ENCODE data around the gene CSNK1G1.

The CSNK1G1 gene

DNA sequence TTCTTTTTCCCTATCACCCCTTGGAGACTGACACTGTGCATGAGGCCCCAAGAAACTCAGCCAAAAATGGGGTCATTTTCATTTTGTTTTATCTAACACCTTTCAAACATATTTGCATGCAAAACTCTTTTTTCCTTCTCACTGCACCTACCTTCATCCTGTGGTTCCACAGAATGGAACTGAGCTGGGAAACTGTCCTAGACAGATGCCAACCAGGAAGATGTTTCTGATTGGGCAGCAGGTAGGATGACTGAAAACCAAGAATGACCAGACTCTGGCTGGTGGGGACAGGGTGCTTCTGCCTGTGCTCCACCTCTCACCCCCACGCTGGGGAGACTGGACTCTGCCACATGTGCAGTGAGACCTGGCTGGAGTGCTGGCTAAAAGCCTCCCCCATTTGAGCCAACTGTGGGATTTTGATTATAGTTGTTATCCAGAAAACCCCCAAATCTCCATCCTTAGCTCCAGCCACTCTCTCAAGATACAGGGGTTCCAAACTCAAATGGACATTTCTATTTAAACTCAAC lies 198.3 kb downstream of the CSNK1G1 start:
- Histone ChIP-seq H3K4ac (ENCODE audit: low read depth, low read length) (no peak overlapping the region), H3K23ac (ENCODE audit: low read length) (no peak overlapping the region), H3K14ac (ENCODE audit: low read length) (no peak overlapping the region), H3K4me2 (ENCODE audit: low read length) (no peak overlapping the region), H2AK5ac (ENCODE audit: low read length) (no peak overlapping the region), H2BK12ac (ENCODE audit: low read length) (no peak overlapping the region), H4K91ac (ENCODE audit: low read depth, low read length) (no peak overlapping the region), H3K4me3 (ENCODE audit: low read depth, low read length) (no peak overlapping the region), H3K36me3 (ENCODE audit: control insufficient read depth in 1 of 2, insufficient read depth in 2 of 2, low read length in 2 of 2) (peaks cover 56 to 59% of the 10 kb centered on the region in 2 experiments), H3K27ac (ENCODE audit: low read depth, low read length) (no peak overlapping the region), H4K8ac (ENCODE audit: low read depth, low read length) (no peak overlapping the region), H3K9ac (ENCODE audit: low read length) (no peak overlapping the region), H2BK5ac (ENCODE audit: low read depth, low read length, poor library complexity) (no peak overlapping the region), H3K27me3 (ENCODE audit: insufficient read depth, low read length) (peaks cover 4% of the 10 kb centered on the region), H3K79me2 (ENCODE audit: control insufficient read depth, insufficient read depth, low read length, poor library complexity) (peaks cover 4% of the 10 kb centered on the region), H3K79me1 (ENCODE audit: low read length) (peaks cover 2% of the 10 kb centered on the region), H3K18ac (ENCODE audit: low read length) (no peak overlapping the region), H3K9me3 (ENCODE audit: insufficient read depth, low read depth, low read length) (no peaks in the 10 kb centered on the region), H2BK120ac (ENCODE audit: insufficient read depth, low read length, poor library complexity) (no peak overlapping the region), H2AFZ (ENCODE audit: insufficient read depth, low read length, poor library complexity) (no peak overlapping the region), H3K4me1 (ENCODE audit: control insufficient read depth in 1 of 2, insufficient read depth in 2 of 2, low read length in 2 of 2) (peaks cover 3 to 5% of the 10 kb centered on the region in 2 experiments), H4K12ac (ENCODE audit: low read depth, low read length) (no peak overlapping the region)
- WGBS (ENCODE audit: extremely low coverage, insufficient coverage, insufficient read length) = no CpG with 5 or more reads among the region's 1 CpG
- no peak for DNase-seq

DNA sequence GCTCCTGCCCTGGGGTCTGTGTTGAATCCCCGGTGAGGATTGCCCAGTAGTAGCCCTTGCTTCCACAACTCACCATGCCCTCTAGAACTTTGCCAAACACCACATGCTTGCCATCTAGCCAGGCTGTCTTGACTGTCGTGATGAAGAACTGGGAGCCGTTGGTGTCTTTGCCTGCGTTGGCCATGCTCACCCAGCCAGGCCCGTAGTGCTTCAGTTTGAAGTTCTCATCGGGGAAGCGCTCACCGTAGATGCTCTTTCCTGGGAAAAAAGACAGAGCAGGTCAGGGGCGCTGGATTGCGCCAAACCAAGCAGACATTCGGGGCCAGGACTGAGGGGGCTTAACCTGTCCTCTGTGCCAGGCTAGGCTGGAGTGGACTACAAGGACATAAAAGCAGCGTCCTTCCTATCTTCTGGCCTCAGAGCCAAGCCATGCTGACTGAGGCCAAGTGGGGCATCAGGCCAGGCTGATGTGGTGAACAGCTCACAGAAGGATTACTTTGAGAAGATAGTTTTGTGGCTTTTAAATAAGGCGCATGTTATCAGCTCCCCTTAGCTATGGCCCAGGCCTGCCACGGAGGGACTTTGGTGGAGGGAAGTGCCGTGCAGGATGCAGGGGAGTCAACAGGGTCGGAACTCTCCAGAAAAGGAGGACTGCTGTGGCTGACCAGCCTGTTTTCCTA lies 199.2 kb downstream of the CSNK1G1 start:
- H3K23ac ChIP-seq (ENCODE audit: low read length) = no peak overlapping the region
- H3K14ac ChIP-seq (ENCODE audit: low read length) = no peak overlapping the region
- no peak overlapping the region for H3K9ac ChIP-seq (ENCODE audit: low read length)
- no CpG with 5 or more reads among the region's 16 CpGs for WGBS (ENCODE audit: extremely low coverage, insufficient coverage, insufficient read length)
- DNase-seq = no peak
- no peak overlapping the region for H2BK12ac ChIP-seq (ENCODE audit: low read length)
- H3K4me1 ChIP-seq (ENCODE audit: control insufficient read depth in 1 of 2, insufficient read depth in 2 of 2, low read length in 2 of 2) = peaks cover 5 to 9% of the 10 kb centered on the region in 2 experiments
- H3K18ac ChIP-seq (ENCODE audit: low read length) = no peak overlapping the region
- peak overlapping the region; percentile 8 for H3K27ac ChIP-seq (ENCODE audit: low read depth, low read length)
- no peak overlapping the region for H2BK5ac ChIP-seq (ENCODE audit: low read depth, low read length, poor library complexity)
- no peak overlapping the region for H2AK5ac ChIP-seq (ENCODE audit: low read length)
- peaks cover 2% of the 10 kb centered on the region for H3K79me2 ChIP-seq (ENCODE audit: control insufficient read depth, insufficient read depth, low read length, poor library complexity)
- H3K4me3 ChIP-seq (ENCODE audit: low read depth, low read length) = no peak overlapping the region
- no peak overlapping the region for H4K91ac ChIP-seq (ENCODE audit: low read depth, low read length)
- H3K4ac ChIP-seq (ENCODE audit: low read depth, low read length) = no peak overlapping the region
- no peak overlapping the region for H4K12ac ChIP-seq (ENCODE audit: low read depth, low read length)
- peaks cover 56 to 58% of the 10 kb centered on the region in 2 experiments for H3K36me3 ChIP-seq (ENCODE audit: control insufficient read depth in 1 of 2, insufficient read depth in 2 of 2, low read length in 2 of 2)
- H3K27me3 ChIP-seq (ENCODE audit: insufficient read depth, low read length) = peaks cover 13% of the 10 kb centered on the region
- H3K9me3 ChIP-seq (ENCODE audit: insufficient read depth, low read depth, low read length) = no peaks in the 10 kb centered on the region
- no peaks in the 10 kb centered on the region for H3K79me1 ChIP-seq (ENCODE audit: low read length)
- no peak overlapping the region for H2BK120ac ChIP-seq (ENCODE audit: insufficient read depth, low read length, poor library complexity)
- no peak overlapping the region for H4K8ac ChIP-seq (ENCODE audit: low read depth, low read length)
- H2AFZ ChIP-seq (ENCODE audit: insufficient read depth, low read length, poor library complexity) = no peak overlapping the region
- H3K4me2 ChIP-seq (ENCODE audit: low read length) = no peak overlapping the region

DNA sequence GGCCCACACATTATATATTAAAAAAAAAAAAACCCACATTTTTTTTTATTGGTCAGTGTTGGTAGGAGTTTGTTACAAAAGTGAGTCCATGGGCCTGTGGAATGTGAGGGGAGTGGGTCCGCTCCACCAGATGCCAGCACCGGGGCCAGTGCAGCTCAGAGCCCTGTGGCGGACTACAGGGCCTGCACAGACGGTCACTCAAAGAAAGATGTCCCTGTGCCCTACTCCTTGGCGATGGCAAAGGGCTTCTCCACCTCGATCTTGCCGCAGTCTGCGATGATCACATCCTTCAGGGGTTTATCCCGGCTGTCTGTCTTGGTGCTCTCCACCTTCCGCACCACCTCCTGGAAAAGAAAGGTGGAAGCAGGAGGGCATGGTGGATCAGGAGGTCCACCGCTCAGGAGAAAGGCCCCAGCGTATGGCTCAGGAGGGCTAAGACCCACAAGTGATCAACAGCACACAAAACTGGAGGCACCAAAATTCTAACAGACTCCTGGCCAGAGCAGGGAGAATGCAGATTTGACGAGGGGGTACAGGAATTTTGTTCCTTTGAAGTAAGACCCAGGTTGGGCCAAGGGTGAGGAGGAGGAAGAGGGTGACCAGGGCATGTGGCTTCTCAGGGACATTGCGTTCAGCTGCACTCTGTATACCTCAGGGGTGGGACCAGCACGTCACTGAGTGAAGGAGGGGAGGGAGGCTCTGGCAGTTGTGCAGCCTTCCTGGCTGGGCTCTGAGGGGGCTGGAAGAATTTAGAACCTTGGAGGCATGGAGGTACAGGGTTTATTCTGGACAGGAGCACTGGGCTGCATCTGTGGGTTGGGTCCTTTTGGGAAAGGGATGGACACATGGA lies 199.9 kb downstream of the CSNK1G1 start:
- no peak overlapping the region for H4K91ac ChIP-seq (ENCODE audit: low read depth, low read length)
- WGBS (ENCODE audit: extremely low coverage, insufficient coverage, insufficient read length) = no CpG with 5 or more reads among the region's 15 CpGs
- H3K4me1 ChIP-seq (ENCODE audit: control insufficient read depth in 1 of 2, insufficient read depth in 2 of 2, low read length in 2 of 2) = peaks cover 4 to 13% of the 10 kb centered on the region in 2 experiments
- H3K18ac ChIP-seq (ENCODE audit: low read length) = no peak overlapping the region
- no peak overlapping the region for H4K8ac ChIP-seq (ENCODE audit: low read depth, low read length)
- DNase-seq = no peak
- no peak overlapping the region for H2AFZ ChIP-seq (ENCODE audit: insufficient read depth, low read length, poor library complexity)
- H3K9ac ChIP-seq (ENCODE audit: low read length) = no peak overlapping the region
- no peak overlapping the region for H3K4me3 ChIP-seq (ENCODE audit: low read depth, low read length)
- H3K36me3 ChIP-seq (ENCODE audit: control insufficient read depth in 1 of 2, insufficient read depth in 2 of 2, low read length in 2 of 2) = peaks cover 52 to 53% of the 10 kb centered on the region in 2 experiments
- H2BK12ac ChIP-seq (ENCODE audit: low read length) = no peak overlapping the region
- H2AK5ac ChIP-seq (ENCODE audit: low read length) = no peak overlapping the region
- H3K79me1 ChIP-seq (ENCODE audit: low read length) = peaks cover 2% of the 10 kb centered on the region
- H3K14ac ChIP-seq (ENCODE audit: low read length) = no peak overlapping the region
- no peak overlapping the region for H3K4me2 ChIP-seq (ENCODE audit: low read length)
- H3K4ac ChIP-seq (ENCODE audit: low read depth, low read length) = no peak overlapping the region
- no peaks in the 10 kb centered on the region for H3K9me3 ChIP-seq (ENCODE audit: insufficient read depth, low read depth, low read length)
- no peak overlapping the region for H4K12ac ChIP-seq (ENCODE audit: low read depth, low read length)
- no peak overlapping the region for H3K27ac ChIP-seq (ENCODE audit: low read depth, low read length)
- H3K23ac ChIP-seq (ENCODE audit: low read length) = no peak overlapping the region
- H3K79me2 ChIP-seq (ENCODE audit: control insufficient read depth, insufficient read depth, low read length, poor library complexity) = no peaks in the 10 kb centered on the region
- H2BK5ac ChIP-seq (ENCODE audit: low read depth, low read length, poor library complexity) = no peak overlapping the region
- H3K27me3 ChIP-seq (ENCODE audit: insufficient read depth, low read length) = peaks cover 16% of the 10 kb centered on the region
- H2BK120ac ChIP-seq (ENCODE audit: insufficient read depth, low read length, poor library complexity) = no peak overlapping the region

DNA sequence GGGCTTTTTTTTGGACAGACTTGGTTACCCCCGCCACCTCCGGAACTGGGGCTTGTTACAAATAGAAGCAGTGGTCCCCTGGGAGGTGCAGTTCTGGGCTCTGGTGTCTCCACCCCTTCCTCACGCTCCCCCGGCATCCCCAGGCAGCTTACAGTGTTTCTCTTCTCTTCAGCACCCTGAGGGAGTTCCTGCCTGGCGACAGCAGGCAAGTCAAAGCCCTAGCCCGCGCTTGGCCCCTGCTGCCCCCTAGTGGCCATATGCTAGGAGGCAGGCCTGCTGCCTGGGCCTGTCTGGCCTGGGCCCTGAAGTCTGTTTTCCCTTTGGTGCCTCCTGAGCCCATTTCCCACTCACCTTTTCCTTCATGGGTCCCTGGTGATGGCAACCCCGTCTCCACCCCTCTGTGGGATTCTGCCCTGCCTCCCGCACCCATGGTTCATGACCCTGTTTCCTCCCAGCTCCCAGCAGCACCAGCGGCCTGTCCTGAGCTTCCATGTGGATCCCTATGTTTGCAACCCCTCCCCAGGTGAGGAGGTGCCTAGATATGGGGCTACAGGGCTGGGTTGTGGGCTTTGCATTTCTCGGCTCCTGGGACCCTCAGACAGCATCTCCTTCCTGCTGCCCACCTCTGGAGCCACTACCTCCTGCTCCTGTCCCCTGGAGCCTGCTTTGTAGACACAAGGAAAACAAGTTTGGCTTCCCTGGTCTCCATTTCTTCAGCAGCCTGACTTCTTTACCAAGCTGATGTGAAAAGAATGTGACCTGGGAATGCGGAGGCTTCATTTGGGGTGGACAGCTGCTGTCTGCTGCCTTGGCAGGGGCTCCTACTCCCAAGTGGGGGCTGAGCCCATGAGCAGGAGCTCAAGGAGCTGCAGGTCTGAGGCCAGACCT lies 202.2 kb downstream of the CSNK1G1 start:
- Histone ChIP-seq H3K23ac (ENCODE audit: low read length) (no peak overlapping the region), H3K79me2 (ENCODE audit: control insufficient read depth, insufficient read depth, low read length, poor library complexity) (no peaks in the 10 kb centered on the region), H3K36me3 (ENCODE audit: control insufficient read depth in 1 of 2, insufficient read depth in 2 of 2, low read length in 2 of 2) (peaks cover 33 to 37% of the 10 kb centered on the region in 2 experiments), H3K18ac (ENCODE audit: low read length) (no peak overlapping the region), H3K79me1 (ENCODE audit: low read length) (peaks cover 2% of the 10 kb centered on the region), H4K8ac (ENCODE audit: low read depth, low read length) (peak overlapping the region; percentile 8), H3K4me3 (ENCODE audit: low read depth, low read length) (no peak overlapping the region), H3K4me1 (ENCODE audit: control insufficient read depth in 1 of 2, insufficient read depth in 2 of 2, low read length in 2 of 2) (peaks cover 4 to 14% of the 10 kb centered on the region in 2 experiments), H4K91ac (ENCODE audit: low read depth, low read length) (no peak overlapping the region), H2BK120ac (ENCODE audit: insufficient read depth, low read length, poor library complexity) (no peak overlapping the region), H2BK5ac (ENCODE audit: low read depth, low read length, poor library complexity) (no peak overlapping the region), H2AFZ (ENCODE audit: insufficient read depth, low read length, poor library complexity) (no peak overlapping the region), H3K9me3 (ENCODE audit: insufficient read depth, low read depth, low read length) (no peaks in the 10 kb centered on the region), H3K4me2 (ENCODE audit: low read length) (no peak overlapping the region), H2BK12ac (ENCODE audit: low read length) (no peak overlapping the region), H3K27me3 (ENCODE audit: insufficient read depth, low read length) (peaks cover 16% of the 10 kb centered on the region), H3K9ac (ENCODE audit: low read length) (no peak overlapping the region), H4K12ac (ENCODE audit: low read depth, low read length) (no peak overlapping the region), H3K27ac (ENCODE audit: low read depth, low read length) (no peak overlapping the region), H2AK5ac (ENCODE audit: low read length) (no peak overlapping the region), H3K14ac (ENCODE audit: low read length) (no peak overlapping the region), H3K4ac (ENCODE audit: low read depth, low read length) (no peak overlapping the region)
- DNase-seq = peak; percentile 93 to 95
- WGBS (ENCODE audit: extremely low coverage, insufficient coverage, insufficient read length) = no CpG with 5 or more reads among the region's 12 CpGs
